GM18858 (cell line): ENCODE measurements around the gene ZNF587B.
A peak's percentile ranks its signal among the peaks of the same experiment; 100 is the strongest.
"Not testable (repeated sequence)": the region's sequence is repeated elsewhere in the genome, so short reads cannot be mapped to it uniquely, and the experiment has no call there.

Experiments used
- ATAC-seq: cut with Tn5 transposase; IDR thresholded peaks from one replicate; pipeline ENCODE4 v1.9.1; 2021; ENCODE audit not compliant: unreplicated experiment

Gene ZNF587B

GRCh38 chr19:57818378-57818777, 11.7 kb upstream of the ZNF587B start:
- no peak for ATAC-seq

- ATAC-seq, result peak; percentile 54
These were observed 10.5 kb upstream of the ZNF587B start for GRCh38 chr19:57819475-57820148.

- ATAC-seq, result no peak
These were observed 9.5 kb upstream of the ZNF587B start for GRCh38 chr19:57820599-57820998.

DNA sequence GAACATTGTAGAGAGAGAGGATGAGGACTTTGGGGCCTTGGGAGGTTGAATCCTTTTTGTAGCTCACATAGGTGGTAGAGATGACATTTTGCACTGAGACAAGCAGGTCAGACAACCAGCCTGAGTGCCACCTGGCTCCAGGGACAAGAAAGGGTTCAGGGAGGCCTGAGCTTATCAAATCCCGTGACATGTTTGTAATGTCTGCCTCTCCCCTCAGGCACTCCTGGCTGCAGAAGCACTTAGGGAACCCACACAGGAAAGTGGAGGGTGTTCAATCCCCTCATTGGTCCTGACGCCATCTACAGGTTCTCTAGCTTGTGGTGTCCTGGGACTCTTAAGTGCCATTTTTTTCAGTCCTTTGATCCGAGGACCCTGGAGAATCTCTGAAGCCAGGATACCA, 9.0 kb upstream of the ZNF587B start:
- ATAC-seq, result not testable (repeated sequence)

- not testable (repeated sequence) for ATAC-seq
These were observed 8.6 kb upstream of the ZNF587B start for GRCh38 chr19:57821501-57821900.

GRCh38 chr19:57823155-57823554, 6.9 kb upstream of the ZNF587B start:
- ATAC-seq, result not testable (repeated sequence)

GRCh38 chr19:57823608-57824007, 6.5 kb upstream of the ZNF587B start:
- ATAC-seq, result not testable (repeated sequence)

DNA sequence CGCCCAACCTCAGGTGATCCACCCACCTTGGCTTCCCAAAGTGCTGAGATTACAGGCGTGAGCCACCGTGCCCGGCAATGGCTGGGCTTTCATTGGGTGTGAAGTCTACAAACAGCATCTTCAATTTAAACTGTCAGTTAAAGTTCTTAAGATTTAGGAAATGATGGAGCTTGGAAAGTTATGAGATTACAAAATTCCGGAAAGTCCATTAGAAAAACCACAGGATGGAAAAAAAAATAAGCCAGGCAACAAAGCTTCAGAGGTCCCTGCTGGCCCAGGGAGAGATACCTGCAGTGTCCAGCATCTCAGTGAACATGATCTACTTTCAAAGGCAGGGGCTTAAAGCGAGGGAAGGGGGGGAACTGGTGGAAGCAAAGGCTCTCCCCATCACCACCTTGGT, 4.6 kb upstream of the ZNF587B start:
- ATAC-seq, result no peak

DNA sequence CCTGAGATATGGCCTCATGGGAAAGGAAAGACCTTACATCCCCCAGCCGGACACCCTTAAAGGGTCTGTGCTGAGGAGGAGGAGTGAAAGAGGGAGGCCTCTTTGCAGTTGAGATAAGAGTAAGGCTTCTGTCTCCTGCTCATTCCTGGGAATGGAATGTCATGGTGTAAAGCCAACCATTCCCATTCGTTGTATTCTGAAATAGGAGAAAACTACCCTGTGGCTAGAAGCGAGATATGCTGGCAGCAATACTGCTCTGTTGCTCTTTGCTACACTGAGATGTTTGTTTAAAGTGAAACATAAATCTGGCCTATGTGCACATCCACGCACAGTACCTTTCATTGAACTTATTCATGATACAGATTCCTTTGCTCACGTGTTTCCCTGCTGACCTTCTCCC, 783 bp upstream of the ZNF587B start:
- no peak for ATAC-seq

DNA sequence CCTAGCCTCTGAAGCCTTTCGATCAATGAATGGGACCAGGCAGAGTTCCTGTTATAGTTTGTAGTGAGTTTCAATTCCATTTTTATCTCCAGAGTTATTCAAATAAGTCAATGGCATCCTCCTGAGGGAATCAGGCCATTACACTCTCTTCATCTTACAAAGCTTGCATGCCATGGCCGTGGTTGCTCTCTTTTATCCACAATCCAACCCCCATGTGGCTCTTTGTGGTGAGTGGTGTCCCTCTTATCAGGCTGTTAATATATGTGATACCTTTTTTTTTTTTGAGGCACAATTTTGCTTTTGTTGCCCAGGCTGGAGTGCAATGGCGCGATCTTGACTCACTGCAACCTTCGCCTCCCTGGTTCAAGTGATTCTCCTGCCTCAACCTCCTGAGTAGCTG, 6.9 kb downstream of the ZNF587B start:
- ATAC-seq, result not testable (repeated sequence)

DNA sequence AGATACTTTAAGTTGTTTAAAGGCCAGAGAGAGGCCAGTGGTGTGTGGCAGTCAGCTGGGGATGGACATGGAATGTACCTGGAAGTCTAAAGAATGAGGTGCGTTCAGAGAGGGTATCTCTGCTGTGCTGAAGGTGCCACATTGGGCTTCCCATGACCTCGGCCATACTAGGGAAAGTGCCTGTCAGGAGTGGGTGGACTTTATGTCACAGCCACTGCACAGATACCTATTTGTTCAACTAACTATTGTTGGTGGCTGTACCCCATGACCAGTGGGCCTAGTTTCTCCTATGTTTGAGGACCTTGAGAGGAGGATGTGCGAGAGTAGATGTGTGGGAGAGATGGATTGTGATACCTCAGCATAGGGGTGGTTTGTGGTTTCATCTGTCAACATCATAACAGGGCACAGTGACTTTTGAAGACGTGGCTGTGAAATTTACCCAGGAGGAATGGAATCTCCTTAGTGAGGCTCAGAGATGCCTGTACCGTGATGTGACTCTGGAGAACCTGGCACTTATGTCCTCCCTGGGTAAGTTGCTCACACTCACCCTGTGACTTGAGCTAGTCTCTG, 8.6 kb downstream of the ZNF587B start:
- ATAC-seq, result not testable (repeated sequence)

- no peak for ATAC-seq
These were observed 11.1 kb downstream of the ZNF587B start for GRCh38 chr19:57841122-57841763.

DNA sequence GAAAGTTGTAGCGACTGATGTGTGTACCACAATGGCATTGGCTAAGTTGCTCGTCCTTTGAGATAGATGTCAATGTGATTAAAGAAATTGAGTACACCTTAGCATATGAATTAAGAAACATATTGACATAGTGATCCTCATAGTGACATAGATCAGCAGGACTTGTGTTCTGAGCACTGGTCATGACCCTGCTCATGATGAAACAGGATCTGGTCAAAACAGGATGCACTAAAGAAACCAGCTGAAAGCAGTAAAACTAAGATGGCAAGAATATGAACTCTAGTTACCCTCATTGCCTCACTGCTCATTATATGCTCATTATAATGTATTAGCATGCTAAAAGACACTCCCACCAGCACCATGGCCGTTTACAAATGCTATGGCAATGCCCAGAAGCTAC, 17.1 kb downstream of the ZNF587B start:
- not testable (repeated sequence) for ATAC-seq

DNA sequence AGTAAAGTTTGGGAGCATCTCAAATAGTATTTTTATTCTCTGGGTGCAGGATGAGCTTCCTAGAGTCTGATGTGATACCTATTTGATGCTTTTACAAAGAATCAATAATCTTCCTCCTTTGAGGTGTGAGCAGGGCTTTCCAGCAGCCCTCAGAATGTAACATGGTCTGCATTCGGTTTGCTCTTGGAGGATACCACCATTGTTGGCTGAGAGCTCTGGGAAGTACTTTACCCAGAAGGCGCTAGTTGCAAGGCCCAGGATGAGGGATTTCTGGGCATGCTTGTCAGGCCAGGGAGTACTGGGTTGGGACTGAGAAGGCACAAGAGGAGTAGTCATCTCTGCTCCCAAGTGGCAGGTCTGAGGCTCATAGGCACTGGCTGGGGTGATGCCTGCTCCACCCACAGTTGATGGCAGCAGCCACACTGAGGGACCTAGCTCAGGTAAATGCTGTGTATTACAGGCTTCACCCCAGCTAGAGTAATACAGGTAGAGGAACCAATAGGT, 19.1 kb downstream of the ZNF587B start:
- not testable (repeated sequence) for ATAC-seq

DNA sequence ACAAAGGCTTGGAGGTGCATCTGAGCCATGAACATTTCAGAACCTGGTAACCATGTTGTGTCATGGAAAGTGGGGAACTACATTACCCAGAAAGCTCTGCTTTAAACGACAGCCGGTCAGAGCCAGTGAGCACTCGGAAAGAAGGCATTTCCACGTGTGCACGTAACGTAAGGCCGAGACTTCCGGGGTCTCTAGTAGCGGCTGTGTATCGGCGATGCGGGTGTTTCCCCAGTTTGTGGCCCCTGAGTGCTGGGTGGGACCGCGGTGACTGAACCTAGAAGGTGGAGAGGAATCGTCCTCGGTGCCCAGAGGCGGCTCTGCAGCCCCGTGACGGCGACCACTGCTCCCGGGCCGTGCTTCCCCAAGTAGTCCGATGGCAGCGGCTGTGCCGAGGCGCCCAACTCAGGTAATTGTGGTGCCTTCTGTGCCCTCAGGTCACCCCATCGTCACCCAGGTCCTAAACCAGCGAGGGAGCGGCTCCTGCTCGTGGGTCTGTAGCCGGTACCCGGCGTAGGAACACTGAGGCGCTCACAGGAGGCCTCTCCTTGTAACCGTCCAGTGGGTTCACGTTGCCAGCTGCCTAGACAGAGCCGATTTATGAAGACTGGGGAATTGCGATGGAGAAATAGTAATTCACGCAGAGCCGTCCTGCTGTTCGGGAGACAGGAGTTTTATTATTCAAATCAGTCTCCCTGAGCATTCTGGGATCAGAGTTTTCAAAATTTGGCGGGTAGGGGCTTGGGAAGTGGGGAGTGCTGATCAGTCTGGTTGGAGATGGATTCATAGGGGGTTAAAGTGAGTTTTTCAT, 19.8 kb downstream of the ZNF587B start, which contains the start of gene ZNF587:
TSS of gene ZNF587 (plus strand) at position 194 of the 808 bp plus-strand sequence. CDS start at position 374, 180 bp downstream.
- ATAC-seq, result peak; percentile 93

GRCh38 chr19:57850553-57851017, 20.5 kb downstream of the ZNF587B start:
- ATAC-seq, result no peak

GRCh38 chr19:57851812-57852603, 21.9 kb downstream of the ZNF587B start:
- not testable (repeated sequence) for ATAC-seq

DNA sequence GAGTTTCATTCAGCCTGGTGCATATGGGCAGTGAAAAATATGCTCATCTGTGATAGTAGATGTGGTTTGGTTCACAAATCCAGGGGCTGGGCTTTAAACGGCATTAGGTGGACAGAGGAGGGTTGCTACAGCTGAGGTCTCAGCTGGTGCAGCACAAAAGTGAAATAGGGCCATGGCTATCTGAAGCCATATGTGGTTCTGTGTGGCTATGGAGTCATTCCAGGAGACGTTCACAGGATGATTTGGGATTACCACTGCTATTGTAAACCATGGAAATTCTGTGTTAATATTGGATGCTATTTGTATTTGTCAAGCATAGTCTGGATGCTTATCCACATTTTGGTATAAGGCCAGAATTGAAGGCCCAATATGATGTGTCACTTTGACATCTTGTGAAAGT, 24.0 kb downstream of the ZNF587B start:
- ATAC-seq, result not testable (repeated sequence)

GRCh38 chr19:57862351-57862750, 32.3 kb downstream of the ZNF587B start:
- not testable (repeated sequence) for ATAC-seq

DNA sequence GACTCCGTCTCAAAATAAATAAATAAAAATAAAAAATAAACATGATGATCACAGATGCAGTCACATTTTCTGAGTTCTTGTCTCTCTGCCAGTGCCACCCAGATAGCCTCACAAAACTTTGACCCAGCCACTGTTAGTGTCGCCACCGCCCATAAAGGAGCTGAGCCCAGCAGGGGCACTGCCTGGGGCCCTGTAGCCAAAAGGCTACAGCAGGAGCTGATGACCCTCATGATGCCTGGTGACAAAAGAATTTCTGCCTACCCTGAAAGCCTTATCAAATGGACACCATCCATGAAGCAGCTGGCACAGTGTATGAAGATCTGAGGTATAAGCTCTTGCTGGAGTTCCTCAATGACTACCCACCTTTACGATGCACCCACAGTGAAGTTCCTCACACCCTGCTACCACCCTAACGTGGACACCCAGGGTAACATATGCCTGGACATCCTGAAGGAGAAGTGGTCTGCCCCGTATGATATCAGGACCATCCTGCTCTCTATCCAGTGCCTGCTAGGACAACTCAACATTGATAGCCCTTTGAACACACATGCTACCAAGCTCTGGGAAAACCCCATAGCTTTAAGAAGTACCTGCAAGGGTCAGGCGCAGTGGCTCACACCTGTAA, 37.9 kb downstream of the ZNF587B start:
- no peak for ATAC-seq
